Measurements from ENCODE around the gene ITPR3.

ITPR3 gene

GRCh38 chr6:33683051-33683571, 62.0 kb downstream of the ITPR3 start:
- H3K27ac ChIP-seq (ENCODE audit: low read depth, low read length) = no peak overlapping the region
- no peaks in the 10 kb centered on the region for H3K27me3 ChIP-seq (ENCODE audit: control insufficient read depth, insufficient read depth, low read length)
- peaks cover 22% of the 10 kb centered on the region for H3K36me3 ChIP-seq (ENCODE audit: control insufficient read depth, insufficient read depth, low read length)
- no peaks in the 10 kb centered on the region for H3K4me1 ChIP-seq (ENCODE audit: control insufficient read depth, insufficient read depth, low read length)
- no peak overlapping the region for H3K9ac ChIP-seq (ENCODE audit: low read length)
- no peak overlapping the region for H3K4me3 ChIP-seq (ENCODE audit: low read length)

DNA sequence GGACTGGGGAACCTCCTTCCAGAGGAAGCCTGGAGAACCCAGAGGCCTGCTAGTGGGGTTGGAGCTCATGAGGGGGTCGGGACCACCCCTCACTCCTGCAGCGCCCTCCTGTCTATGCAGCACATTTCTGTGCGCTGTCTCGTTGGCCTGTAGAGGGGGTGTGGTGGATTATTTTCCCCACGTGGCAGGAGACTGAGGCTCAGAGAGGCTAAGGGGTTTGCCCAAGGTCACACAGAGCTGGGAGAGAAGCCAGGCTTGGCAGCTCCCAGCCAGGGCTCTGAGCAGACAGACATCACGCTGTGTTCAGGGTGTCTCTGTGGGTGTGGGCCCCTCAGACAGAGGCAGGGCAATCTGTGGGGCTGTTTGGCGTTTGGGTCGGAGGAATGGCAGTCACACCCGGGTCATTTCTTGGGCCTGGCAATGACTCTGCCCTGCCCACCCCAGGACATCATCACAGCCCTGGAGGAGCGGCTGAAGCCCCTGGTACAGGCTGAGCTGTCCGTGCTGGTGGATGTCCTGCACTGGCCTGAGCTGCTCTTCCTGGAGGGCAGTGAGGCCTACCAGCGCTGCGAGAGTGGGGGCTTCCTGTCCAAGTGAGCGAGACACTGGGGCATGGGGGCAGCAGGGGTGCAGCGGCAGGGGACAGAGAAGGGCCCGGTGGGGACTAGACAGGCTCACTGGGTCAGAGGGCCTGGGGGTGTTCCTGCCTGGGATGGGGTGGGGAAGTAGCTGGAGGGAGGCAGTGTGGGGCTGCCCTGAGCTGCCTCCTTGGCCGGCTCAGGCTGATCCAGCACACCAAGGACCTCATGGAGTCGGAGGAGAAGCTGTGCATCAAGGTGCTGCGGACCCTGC, 62.7 kb downstream of the ITPR3 start:
- no peaks in the 10 kb centered on the region for H3K4me1 ChIP-seq (ENCODE audit: control insufficient read depth, insufficient read depth, low read length)
- peaks cover 23% of the 10 kb centered on the region for H3K36me3 ChIP-seq (ENCODE audit: control insufficient read depth, insufficient read depth, low read length)
- H3K27ac ChIP-seq (ENCODE audit: low read depth, low read length) = no peak overlapping the region
- H3K4me3 ChIP-seq (ENCODE audit: low read length) = no peak overlapping the region
- H3K9ac ChIP-seq (ENCODE audit: low read length) = no peak overlapping the region
- H3K27me3 ChIP-seq (ENCODE audit: control insufficient read depth, insufficient read depth, low read length) = no peaks in the 10 kb centered on the region

- no peak overlapping the region for H3K4me3 ChIP-seq (ENCODE audit: low read length)
- H3K4me1 ChIP-seq (ENCODE audit: control insufficient read depth, insufficient read depth, low read length) = no peaks in the 10 kb centered on the region
- H3K27me3 ChIP-seq (ENCODE audit: control insufficient read depth, insufficient read depth, low read length) = no peaks in the 10 kb centered on the region
- H3K27ac ChIP-seq (ENCODE audit: low read depth, low read length) = no peak overlapping the region
- H3K36me3 ChIP-seq (ENCODE audit: control insufficient read depth, insufficient read depth, low read length) = peaks cover 21% of the 10 kb centered on the region
- no peak overlapping the region for H3K9ac ChIP-seq (ENCODE audit: low read length)
These were observed 63.3 kb downstream of the ITPR3 start for GRCh38 chr6:33684428-33684896.

DNA sequence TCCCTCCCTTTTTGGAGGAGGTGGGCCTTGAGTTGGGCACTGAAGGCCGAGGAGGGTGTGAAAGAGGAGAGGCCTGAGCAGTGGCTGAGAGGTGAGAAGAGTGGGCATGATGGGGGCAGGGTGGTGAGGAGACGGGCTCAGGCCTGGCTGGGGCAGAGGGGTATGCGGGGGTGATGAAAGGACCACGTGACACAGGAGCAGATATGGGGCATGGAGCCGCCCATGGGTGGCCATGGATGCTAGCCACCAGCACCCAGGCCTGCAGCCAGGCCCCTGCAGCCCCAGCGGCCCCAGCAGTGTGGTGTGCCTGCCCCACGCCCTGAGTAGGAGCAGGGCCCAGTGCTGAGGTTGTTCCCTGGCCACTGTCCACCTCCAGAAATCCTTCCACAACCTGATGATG, 63.9 kb downstream of the ITPR3 start:
- H3K36me3 ChIP-seq (ENCODE audit: control insufficient read depth, insufficient read depth, low read length) = peaks cover 21% of the 10 kb centered on the region
- H3K27ac ChIP-seq (ENCODE audit: low read depth, low read length) = no peak overlapping the region
- H3K27me3 ChIP-seq (ENCODE audit: control insufficient read depth, insufficient read depth, low read length) = no peaks in the 10 kb centered on the region
- H3K4me1 ChIP-seq (ENCODE audit: control insufficient read depth, insufficient read depth, low read length) = no peaks in the 10 kb centered on the region
- no peak overlapping the region for H3K4me3 ChIP-seq (ENCODE audit: low read length)
- no peak overlapping the region for H3K9ac ChIP-seq (ENCODE audit: low read length)

- no peaks in the 10 kb centered on the region for H3K4me1 ChIP-seq (ENCODE audit: control insufficient read depth, insufficient read depth, low read length)
- no peak overlapping the region for H3K9ac ChIP-seq (ENCODE audit: low read length)
- H3K27me3 ChIP-seq (ENCODE audit: control insufficient read depth, insufficient read depth, low read length) = no peaks in the 10 kb centered on the region
- H3K36me3 ChIP-seq (ENCODE audit: control insufficient read depth, insufficient read depth, low read length) = peaks cover 21% of the 10 kb centered on the region
- no peak overlapping the region for H3K27ac ChIP-seq (ENCODE audit: low read depth, low read length)
- no peak overlapping the region for H3K4me3 ChIP-seq (ENCODE audit: low read length)
These were observed 64.5 kb downstream of the ITPR3 start for GRCh38 chr6:33685411-33686224.

- no peaks in the 10 kb centered on the region for H3K4me1 ChIP-seq (ENCODE audit: control insufficient read depth, insufficient read depth, low read length)
- no peak overlapping the region for H3K9ac ChIP-seq (ENCODE audit: low read length)
- no peak overlapping the region for H3K27ac ChIP-seq (ENCODE audit: low read depth, low read length)
- H3K27me3 ChIP-seq (ENCODE audit: control insufficient read depth, insufficient read depth, low read length) = no peaks in the 10 kb centered on the region
- peaks cover 21% of the 10 kb centered on the region for H3K36me3 ChIP-seq (ENCODE audit: control insufficient read depth, insufficient read depth, low read length)
- no peak overlapping the region for H3K4me3 ChIP-seq (ENCODE audit: low read length)
These were observed 65.3 kb downstream of the ITPR3 start for GRCh38 chr6:33686225-33686924.

GRCh38 chr6:33686981-33687975, 66.2 kb downstream of the ITPR3 start:
- Histone ChIP-seq H3K36me3 (ENCODE audit: control insufficient read depth, insufficient read depth, low read length) (peaks cover 24% of the 10 kb centered on the region), H3K4me1 (ENCODE audit: control insufficient read depth, insufficient read depth, low read length) (no peaks in the 10 kb centered on the region), H3K27me3 (ENCODE audit: control insufficient read depth, insufficient read depth, low read length) (no peaks in the 10 kb centered on the region), H3K9ac (ENCODE audit: low read length) (no peak overlapping the region), H3K4me3 (ENCODE audit: low read length) (no peak overlapping the region), H3K27ac (ENCODE audit: low read depth, low read length) (no peak overlapping the region)

GRCh38 chr6:33688006-33688405, 66.9 kb downstream of the ITPR3 start:
- Histone ChIP-seq H3K27me3 (ENCODE audit: control insufficient read depth, insufficient read depth, low read length) (no peaks in the 10 kb centered on the region), H3K36me3 (ENCODE audit: control insufficient read depth, insufficient read depth, low read length) (peaks cover 23% of the 10 kb centered on the region), H3K9ac (ENCODE audit: low read length) (no peak overlapping the region), H3K27ac (ENCODE audit: low read depth, low read length) (no peak overlapping the region), H3K4me1 (ENCODE audit: control insufficient read depth, insufficient read depth, low read length) (no peaks in the 10 kb centered on the region), H3K4me3 (ENCODE audit: low read length) (no peak overlapping the region)

DNA sequence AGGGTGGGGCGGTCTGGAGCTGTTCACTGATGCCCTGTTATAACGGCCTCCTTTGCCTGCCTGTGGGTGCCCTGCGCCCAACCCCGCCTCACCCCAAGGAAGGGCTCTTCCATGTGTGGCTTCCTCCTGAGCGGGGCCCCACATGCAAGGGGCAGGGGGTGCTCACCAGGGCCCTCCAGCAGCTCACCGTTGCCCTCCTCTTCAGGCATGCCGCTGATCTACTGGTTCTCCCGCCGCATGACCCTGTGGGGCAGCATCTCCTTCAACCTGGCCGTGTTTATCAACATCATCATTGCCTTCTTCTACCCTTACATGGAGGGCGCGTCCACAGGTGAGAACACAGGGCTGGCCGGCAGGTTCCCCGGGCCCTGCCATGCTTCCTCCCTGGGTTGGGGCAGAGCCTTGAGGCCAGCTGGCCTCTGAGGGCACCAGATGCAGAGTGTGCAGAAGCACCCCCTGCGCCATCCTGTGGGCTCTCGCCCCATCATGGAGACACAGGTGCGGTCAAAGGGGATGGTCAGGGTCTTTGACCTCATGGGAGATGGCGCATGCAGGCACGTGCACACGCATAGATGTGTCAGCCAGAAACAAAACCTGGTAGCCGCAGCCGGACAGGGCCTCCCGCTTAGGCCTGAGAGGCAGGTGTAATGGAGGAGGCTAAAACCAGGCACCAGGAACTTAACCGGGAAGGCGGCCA, 67.5 kb downstream of the ITPR3 start:
- Histone ChIP-seq H3K27me3 (ENCODE audit: control insufficient read depth, insufficient read depth, low read length) (no peaks in the 10 kb centered on the region), H3K36me3 (ENCODE audit: control insufficient read depth, insufficient read depth, low read length) (peaks cover 24% of the 10 kb centered on the region), H3K9ac (ENCODE audit: low read length) (no peak overlapping the region), H3K4me1 (ENCODE audit: control insufficient read depth, insufficient read depth, low read length) (no peaks in the 10 kb centered on the region), H3K4me3 (ENCODE audit: low read length) (no peak overlapping the region), H3K27ac (ENCODE audit: low read depth, low read length) (no peak overlapping the region)

DNA sequence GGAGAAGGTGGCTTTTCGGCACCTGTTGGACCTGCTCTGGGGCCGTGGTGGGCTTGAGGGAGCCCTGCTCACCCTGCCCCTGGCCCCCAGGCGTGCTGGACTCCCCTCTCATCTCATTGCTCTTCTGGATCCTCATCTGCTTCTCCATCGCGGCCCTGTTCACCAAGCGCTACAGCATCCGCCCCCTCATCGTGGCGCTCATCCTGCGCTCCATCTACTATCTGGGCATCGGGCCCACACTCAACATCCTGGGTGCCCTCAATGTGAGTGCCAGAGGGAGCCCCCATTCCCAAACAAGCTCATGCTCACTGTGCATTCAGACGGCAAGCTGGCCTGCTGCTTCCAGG, 68.0 kb downstream of the ITPR3 start:
- Histone ChIP-seq H3K36me3 (ENCODE audit: control insufficient read depth, insufficient read depth, low read length) (peaks cover 24% of the 10 kb centered on the region), H3K9ac (ENCODE audit: low read length) (no peak overlapping the region)

DNA sequence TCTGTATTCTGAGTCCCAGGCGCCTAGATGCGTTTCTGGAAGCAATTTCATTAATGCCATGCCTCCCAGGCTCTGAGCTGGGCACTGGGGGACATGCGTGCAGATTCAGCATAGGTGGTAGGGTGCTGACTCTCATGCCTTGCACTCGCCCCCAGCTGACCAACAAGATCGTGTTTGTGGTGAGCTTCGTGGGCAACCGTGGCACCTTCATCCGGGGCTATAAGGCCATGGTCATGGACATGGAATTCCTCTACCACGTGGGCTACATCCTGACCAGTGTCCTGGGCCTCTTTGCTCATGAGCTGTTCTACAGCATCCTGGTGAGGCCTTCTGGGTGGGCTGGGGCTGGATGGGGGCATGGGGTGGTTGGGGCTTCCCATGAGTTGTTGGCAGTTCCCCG, 68.8 kb downstream of the ITPR3 start:
- Histone ChIP-seq H3K27me3 (ENCODE audit: control insufficient read depth, insufficient read depth, low read length) (no peaks in the 10 kb centered on the region), H3K36me3 (ENCODE audit: control insufficient read depth, insufficient read depth, low read length) (peaks cover 22% of the 10 kb centered on the region), H3K9ac (ENCODE audit: low read length) (no peak overlapping the region), H3K27ac (ENCODE audit: low read depth, low read length) (no peak overlapping the region), H3K4me3 (ENCODE audit: low read length) (no peak overlapping the region), H3K4me1 (ENCODE audit: control insufficient read depth, insufficient read depth, low read length) (no peaks in the 10 kb centered on the region)

More for the DNA sequence above, 68.0 kb downstream of the ITPR3 start:
- H3K27me3 ChIP-seq (ENCODE audit: control insufficient read depth, insufficient read depth, low read length) = no peaks in the 10 kb centered on the region
- H3K27ac ChIP-seq (ENCODE audit: low read depth, low read length) = no peak overlapping the region
- no peaks in the 10 kb centered on the region for H3K4me1 ChIP-seq (ENCODE audit: control insufficient read depth, insufficient read depth, low read length)
- H3K4me3 ChIP-seq (ENCODE audit: low read length) = no peak overlapping the region
